Esophagus mucosa (tissue), 1 donor: ENCODE measurements around the gene CYTH2. TPM values are rescaled to one million over a fixed set of nuclear protein-coding genes. Genes with fewer than 3 reads are reported as not detected.

Experiments
- ATAC-seq: fragments of 200-7000 bp; cut with Tn5 transposase; one replicate; pipeline ENCODE4 v1.9.1; 2020
- total RNA-seq: library from RNA; stranded (reverse); gene quantifications from one replicate; pipeline ENCODE4 v1.2.4, GENCODE V29; 2023
- donor health status: DM: yes; HTN: yes; CAD: no.

CYTH2 gene, protein sequence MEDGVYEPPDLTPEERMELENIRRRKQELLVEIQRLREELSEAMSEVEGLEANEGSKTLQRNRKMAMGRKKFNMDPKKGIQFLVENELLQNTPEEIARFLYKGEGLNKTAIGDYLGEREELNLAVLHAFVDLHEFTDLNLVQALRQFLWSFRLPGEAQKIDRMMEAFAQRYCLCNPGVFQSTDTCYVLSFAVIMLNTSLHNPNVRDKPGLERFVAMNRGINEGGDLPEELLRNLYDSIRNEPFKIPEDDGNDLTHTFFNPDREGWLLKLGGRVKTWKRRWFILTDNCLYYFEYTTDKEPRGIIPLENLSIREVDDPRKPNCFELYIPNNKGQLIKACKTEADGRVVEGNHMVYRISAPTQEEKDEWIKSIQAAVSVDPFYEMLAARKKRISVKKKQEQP
- total RNA-seq, result 47.2 TPM

- peak; percentile 72 for ATAC-seq
These were observed at the start of gene CYTH2 for GRCh38 chr19:48469289-48469881. Gene CYTH2, plus strand, starts transcription at chr19:48469369. Its CDS starts 139 bp downstream, at chr19:48469508.

DNA sequence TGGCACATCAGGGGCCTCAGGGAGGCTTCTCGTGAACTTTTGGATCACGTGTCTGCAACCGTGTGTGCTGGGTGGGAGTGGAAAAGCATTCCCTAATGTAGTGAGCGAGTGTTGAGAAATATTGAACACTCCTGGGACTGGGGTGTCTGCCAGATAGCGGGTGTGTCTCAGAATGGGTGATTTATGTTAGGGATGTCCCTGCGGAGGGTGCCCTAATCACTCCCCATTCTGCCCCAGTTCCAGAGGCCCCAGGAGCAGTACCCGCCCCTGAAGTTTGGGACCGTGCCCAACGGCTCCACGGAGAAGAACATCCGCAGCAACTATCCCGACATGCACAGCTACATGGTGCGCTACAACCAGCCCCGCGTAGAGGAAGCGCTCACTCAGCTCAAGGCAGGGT, 47.6 kb upstream of the CYTH2 start:
- peak; percentile 42 for ATAC-seq

DNA sequence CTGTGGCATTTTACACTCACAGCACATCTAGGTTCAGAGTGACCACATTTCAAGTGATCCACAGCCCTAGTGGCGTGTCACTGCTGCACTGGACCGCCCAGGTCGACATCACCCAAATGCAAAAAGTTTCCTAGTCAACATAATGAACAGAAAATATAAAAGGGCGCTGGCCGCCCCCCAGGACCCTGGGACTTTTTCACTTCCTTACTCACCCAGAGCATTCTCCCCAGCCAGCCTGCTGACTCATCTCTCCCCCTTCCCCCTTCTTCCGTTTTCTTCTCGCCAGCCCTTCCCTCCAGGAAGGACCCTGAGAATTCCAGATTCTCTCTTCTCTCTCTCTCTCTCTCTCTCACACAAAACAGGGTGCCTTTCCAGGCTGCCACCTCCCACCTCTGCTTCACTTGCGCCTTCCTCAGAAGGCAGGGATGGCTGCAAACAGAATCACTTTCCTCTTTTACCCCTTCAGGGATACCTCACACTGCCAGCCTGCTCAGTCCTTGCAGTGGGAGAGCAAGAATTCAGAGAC, 44.4 kb upstream of the CYTH2 start:
- no peak for ATAC-seq

- no peak for ATAC-seq
These were observed 40.5 kb upstream of the CYTH2 start for GRCh38 chr19:48428670-48429069.

GRCh38 chr19:48433337-48433736, 35.8 kb upstream of the CYTH2 start:
- ATAC-seq, result no peak

DNA sequence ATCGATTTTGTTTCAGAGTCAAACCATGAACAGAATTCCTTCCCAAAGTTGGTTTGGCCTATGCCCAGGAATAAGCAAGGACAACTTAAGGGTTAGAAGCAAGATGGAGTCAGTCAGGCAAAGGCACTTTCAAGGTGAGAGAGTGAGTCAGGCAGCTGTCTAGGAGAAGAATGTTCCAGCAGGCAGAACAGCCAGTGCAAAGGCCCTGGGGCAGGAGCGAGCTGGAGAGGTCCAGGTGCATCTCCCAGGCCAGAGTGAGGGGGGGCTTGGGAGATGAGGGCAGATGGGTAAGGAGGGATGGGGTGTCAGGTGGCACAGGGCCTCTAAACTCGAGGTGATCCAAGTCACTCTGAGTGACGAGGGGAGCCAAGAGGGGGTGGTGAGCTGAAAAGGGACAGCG, 32.6 kb upstream of the CYTH2 start:
- no peak for ATAC-seq

GRCh38 chr19:48441360-48442050, 27.7 kb upstream of the CYTH2 start:
- ATAC-seq, result no peak

GRCh38 chr19:48442116-48443035, 26.8 kb upstream of the CYTH2 start:
- ATAC-seq, result no peak

GRCh38 chr19:48443256-48443655, 25.9 kb upstream of the CYTH2 start:
- ATAC-seq, result no peak

GRCh38 chr19:48443731-48444128, 25.4 kb upstream of the CYTH2 start:
- ATAC-seq, result no peak

DNA sequence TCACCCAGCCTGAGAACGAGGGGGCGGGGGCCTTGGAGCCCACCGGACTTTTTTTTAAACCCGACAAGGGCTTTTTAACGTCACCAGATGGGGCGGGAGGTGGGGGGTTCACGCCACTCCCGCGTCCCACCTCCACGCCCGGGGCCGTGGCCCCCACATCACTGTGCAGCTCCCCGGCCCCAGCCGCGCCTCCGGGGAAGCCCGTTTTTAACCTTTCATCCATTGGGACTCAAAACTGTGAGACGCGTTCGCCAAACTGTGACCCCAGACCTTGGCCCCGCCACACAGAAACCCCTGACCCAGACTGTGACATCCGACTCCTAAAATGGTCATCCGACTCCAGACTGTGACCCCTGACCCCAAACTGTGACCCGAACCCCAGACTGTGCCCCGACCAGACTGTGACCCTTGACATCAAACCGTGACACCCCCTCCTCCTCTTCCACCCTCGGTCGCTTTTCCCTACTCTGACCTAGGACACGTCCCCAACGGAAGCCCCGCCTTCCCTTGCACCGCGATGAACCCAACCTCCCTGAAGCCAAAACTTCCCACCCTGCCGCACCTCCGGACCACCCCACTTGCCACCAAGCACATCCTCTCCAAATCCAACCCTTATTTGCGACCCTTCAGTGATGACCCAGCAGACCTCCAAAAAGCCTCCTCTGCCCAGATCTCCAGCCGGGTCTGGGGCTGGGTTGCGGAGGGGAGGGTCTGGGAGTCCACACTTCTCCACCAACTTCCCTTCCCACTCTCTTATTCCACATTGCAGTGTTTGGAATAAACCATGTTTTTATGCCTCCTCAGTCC, 24.8 kb upstream of the CYTH2 start:
- no peak for ATAC-seq

DNA sequence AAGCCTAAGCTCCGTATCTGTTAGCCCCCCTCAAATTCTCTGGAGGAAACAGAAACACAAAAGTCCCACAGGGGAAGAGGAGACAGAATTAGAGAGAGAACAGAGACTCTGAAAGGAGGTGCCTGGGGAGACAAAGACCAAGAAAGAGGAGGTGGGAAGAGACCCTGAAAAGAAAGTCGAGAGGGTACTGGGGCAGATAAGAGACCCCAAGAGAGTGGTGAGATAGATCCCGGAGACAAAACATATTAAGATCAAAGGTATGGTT, 24.3 kb upstream of the CYTH2 start:
- ATAC-seq, result no peak

- ATAC-seq, result peak; percentile 16
These were observed 23.9 kb upstream of the CYTH2 start for GRCh38 chr19:48445256-48445605.

DNA sequence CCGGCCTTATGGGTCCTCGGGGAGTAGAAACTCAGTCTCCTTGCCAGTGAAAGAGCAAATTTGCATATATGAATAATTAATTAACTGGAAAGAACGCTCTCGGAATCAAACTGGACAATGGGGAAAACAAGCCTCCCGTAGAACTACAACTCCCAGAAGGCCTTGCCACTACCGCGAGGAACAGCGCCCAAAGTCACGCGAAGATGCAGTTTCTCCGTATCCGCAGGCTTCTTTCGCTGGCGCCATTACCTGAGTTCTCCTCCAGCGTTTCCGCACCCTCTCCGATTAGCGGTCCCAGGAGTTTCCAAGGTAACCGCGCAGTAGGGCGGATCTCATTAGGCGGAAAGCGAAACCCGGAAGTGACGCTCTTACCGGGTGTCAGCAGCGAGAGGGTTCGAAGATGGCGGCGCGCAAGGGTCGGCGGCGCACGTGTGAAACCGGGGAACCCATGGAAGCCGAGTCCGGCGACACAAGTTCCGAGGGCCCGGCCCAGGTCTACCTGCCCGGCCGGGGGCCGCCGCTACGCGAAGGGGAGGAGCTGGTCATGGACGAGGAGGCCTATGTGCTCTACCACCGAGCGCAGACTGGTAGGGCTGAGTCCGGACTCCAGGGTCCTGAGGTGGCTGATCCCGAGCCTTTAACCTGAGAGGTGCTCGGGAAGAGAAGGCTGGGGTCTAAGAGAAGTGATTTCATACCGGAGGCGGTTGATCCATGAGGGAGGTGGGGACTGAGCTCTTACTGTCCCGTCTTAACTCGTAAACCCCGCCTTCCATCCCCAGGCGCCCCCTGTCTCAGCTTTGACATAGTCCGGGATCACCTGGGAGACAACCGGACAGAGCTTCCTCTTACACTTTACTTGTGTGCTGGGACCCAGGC, 23.3 kb upstream of the CYTH2 start, which contains the start of gene GRWD1:
Gene GRWD1, plus strand, starts transcription at position 378 of the 876 bp plus-strand sequence. Its CDS starts 23 bp downstream, at position 401.
- peak; percentile 90 for ATAC-seq

DNA sequence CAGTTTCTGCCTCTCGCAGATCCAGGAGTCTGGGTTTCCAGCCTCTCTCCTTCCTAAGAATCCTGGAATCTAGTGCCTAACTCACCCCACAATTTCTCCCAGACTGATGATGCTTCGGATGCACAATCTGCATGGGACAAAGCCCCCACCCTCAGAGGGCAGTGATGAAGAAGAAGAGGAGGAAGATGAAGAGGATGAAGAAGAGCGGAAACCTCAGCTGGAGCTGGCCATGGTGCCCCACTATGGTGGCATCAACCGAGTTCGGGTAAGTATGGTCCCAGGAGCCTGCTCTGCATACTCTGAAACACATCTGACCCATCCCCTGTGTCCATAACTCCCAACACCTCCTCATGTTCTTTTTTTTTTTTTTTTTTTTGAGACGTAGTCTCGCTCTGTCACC, 22.6 kb upstream of the CYTH2 start:
- ATAC-seq, result no peak

GRCh38 chr19:48448563-48448962, 20.6 kb upstream of the CYTH2 start:
- no peak for ATAC-seq

DNA sequence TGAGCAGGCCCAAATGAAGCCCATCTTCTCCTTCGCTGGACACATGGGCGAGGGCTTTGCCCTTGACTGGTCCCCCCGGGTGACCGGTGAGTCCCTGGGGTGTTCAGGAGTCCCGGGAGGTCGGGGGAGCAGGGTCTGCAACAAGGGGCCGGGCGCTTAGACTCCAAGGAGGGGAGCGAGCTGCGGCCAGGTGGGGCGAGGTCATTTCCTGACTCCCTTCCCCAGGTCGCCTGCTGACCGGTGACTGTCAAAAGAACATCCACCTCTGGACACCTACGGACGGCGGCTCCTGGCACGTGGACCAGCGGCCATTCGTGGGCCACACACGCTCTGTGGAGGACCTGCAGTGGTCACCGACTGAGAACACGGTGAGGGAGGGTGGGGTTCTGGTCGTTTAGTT, 18.7 kb upstream of the CYTH2 start:
- no peak for ATAC-seq

- ATAC-seq, result no peak
These were observed 18.3 kb upstream of the CYTH2 start for GRCh38 chr19:48450863-48451262.

DNA sequence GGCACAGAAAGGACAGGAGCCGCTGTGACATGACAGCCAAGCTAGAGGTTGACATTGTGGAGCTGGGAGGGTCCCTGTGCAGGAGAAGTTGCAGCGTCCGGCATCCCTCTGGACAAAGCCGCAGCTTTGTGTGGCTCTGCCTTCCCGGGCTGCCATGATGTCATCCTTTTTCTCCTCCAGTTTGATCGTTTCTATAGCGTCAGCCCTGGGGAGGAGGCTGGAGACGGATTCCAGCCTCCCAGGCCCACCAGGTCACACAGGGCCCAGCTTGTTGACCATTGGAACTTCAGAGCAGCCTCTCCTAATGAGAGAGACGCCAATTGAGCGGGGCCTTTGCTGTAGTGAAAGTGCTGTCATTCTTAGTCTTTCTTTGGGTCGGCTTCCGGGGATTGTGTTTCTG, 17.5 kb upstream of the CYTH2 start:
- ATAC-seq, result no peak
